ENCODE results near the gene PRG2.
A peak's percentile ranks its signal among the peaks of the same experiment; 100 is the strongest.
"Not testable (repeated sequence)": the region's sequence is repeated elsewhere in the genome, so short reads cannot be mapped to it uniquely, and the experiment has no call there.

PRG2 gene

DNA sequence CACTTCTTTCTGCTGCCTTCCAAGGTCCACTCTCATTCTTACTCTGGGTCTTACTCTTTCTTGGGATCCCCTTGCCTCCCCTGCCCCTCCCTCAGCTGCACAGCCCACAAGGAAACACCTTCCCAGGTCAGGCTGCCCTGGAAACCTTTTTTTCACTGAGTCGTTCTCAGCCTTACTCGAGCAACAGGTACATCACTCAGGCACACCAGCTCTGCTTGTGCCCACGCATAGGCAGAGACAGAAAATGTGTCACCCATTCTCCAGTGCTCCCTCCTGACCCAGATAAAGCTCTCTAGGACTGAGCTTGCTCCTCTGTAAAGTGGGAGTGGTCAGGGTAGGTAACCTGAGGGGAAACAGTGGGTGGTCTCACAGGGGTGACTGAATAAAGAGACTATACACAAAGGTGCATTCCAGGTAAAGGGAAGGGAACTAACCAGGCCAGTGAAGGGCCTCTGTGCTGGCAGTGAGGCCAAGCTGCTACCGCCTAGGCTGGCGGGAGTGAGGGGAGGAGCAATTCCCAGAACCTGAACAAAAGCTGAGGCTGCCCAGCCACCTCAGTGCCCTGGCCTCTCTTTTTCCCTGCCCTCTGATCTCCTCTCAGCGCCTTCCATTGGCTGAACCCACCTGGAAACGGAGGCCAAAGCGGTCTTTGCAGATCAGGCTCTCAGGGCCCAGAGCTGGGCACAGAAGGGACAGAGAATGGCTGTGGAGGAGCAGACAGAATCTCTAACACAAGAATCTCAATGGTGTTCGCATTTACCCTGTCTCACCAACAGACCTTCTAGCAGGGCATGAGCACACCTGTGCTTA, 25.4 kb downstream of the PRG2 start:
- DNase-seq = no peak

DNA sequence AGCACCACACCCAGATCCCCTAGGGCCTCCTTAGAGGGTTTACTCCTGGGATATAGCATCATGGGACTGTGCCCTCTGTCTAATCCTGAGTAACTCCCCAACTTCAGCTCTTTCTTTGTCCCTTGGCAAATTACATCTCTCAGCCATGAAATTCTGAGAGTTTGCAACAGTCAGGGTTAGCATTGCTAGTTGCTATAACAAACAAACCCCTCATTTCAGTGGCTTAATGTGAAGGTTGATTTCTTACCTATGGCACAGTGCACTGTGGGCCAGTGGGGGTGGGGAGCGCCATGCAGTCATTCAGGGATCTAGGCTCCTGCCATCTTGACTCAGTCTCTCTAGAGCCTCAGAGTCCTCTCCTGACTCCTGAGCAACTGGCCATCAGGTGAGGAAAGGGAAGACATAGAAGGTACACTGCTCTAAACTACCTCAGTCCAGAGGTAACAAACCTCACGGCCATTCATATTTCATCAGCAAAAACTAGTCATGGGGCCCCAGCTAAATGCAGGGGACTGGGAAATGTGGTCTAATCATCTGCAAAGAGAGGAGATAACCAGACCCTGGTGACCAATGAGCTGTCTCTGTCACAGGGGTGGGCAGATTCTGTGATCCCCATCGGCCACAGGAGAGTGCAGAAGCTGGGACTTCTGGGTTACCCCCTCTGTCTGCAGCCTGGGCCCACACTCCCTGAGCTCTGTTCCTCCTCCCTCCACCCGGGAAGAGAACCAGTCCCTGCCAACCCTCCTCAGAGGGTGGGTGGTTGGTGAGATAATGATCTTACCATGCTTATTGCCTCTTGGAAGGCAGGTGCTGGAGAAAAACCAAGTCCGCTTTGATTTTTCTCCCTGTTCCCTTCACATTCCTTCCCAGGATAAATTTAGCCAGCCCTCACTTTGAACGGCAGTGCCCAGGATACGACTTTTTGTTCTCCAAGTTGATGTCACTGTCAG, 27.0 kb downstream of the PRG2 start:
- DNase-seq = no peak

DNA sequence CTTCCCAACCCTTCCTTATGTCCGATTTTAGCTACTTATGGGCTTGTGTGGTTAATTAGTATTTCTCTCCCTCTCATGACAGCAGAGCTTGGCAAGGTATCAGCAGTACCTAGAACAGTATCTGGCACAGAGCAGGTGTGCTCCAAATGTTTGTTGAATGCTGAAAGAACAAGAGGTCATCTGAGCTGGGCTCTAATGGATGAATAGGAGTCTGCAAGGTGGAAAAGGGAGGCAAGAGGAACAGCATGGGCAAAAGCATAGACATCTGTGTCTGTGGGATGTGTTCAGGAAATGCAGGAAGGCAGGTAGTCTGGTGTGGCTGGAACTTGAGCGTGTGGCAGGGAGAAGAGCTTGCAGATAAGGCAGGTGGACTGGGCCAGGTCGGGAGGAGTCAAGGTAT, 28.5 kb downstream of the PRG2 start:
- DNase-seq = no peak

DNA sequence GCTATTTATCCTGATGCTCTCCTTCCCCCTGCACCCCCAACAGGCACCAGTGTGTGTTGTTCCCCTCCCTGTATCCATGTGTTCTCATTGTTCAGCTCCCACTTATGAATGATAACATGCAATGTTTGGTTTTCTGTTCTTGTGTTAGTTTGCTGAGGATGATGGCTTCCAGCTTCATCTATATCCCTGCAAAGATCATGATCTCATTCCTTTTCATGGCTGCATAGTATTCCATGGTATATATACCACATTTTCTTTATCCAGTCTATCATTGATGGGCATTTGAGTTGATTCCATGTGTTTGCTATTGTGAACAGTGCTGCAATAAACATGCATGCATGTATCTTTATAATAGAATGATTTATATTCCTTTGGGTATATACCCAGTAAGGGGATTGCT, 29.0 kb downstream of the PRG2 start:
- not testable (repeated sequence) for DNase-seq

DNA sequence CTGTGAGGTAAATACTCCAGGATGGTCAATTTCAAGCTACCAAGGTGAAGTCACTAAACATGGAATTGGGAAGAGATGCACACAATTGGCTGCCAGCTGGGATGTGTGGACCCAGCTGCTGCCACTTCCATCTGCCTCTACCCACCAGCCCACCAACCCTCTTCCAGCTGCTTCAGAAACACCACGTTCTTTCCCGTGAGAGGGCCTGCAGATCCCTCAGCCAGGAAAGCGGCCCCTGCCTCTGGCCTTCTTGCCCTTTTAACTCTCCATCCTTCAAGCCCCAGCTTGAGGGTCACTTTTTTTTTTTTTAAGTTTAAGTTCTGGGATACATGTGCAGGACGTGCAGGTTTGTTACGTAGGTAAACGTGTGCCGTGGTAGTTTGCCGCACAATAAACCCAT, 29.5 kb downstream of the PRG2 start:
- no peak for DNase-seq

DNA sequence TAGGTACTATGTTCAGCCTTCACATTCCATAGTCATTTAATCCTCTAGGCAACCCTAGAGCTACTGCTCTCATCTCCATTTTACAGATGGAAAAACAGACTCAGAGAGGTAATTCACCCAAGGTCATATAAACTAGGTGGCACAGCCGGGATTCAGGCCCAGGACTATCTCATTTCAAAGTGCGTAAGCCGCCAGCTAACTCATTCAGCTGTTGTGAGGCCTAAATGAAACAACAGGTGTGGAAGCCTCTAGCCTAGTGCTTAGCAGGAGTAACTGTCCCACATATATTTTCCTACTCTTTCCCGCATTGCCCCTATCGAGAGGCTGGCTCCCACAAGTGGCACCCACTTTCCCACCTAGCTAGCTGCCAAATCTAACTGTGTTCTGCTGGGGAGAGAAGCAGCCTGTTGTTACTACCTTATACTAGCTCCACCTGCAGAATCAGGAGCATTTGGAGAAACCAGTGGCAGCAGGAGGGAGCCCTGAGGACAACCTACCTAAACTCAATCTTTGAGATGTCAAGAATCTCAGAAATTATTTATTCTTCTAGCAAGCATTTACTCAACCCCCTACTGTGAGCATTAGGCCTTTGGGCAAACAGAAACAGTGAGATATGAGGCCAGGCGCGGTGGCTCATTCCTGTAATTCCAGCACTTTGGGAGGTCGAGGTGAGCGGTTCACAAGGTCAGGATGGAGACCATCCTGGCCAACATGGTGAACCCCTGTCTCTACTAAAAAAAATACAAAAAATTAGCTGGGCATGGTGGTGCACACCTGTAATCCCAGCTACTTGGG, 30.4 kb downstream of the PRG2 start:
- no peak for DNase-seq

DNA sequence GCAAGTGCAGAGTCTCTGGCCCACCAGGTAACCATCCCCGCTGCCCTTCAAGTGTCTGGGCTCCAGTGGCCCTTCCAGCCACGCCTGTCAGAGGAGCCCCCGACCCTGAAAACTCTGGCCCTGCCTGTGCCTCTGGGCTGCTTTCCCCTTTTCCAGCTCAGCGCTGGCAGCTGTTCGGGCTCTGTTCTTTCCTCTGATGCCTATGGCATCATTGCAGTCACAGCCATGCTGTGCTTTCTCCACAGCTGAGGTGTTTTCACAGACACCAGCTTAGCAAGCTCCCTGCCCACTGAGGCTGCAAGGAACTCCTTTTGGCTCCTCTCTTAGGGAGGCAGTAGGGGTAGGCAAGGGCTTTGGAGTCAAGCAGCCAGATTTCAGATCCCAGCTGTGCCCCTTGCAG, 31.1 kb downstream of the PRG2 start:
- DNase-seq = no peak

DNA sequence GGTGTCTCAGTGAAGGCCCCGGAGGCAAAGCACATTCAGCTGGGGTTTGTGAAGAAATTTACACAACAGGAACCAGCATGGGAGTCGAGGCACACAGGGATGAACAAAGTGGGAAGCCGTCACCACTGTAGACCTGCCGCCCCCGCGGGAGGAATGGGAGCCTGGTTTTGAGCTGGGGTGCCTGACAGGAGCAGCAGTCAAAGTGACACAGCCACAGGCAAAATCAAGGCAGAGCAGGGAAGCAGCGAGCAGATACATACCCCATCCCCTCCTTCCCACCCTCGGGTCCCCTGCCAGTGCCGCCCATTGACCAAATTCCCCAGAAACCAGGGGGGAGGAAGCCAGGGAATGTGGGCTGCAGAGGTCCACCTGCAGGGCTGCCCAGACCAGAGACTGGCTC, 31.5 kb downstream of the PRG2 start:
- no peak for DNase-seq

DNA sequence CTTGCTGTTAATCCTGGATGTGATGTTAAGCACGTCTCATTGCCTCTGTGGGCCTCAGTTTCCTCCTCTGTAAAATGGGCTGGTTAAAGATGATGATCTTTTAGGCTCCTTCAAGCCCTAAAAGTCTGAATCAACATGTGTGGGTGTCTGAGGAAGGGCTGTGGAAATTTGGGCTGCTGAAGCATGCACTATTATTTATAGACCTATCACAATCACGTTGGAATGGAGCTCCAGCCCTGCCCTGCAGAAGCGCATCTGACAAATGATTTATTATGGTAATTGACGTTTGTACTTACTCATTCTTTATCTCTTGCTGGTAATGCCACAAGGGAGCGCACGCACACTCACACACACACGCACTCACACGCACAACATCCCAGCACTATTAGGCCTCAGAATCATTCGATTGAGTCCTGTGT, 31.9 kb downstream of the PRG2 start:
- DNase-seq = no peak

DNA sequence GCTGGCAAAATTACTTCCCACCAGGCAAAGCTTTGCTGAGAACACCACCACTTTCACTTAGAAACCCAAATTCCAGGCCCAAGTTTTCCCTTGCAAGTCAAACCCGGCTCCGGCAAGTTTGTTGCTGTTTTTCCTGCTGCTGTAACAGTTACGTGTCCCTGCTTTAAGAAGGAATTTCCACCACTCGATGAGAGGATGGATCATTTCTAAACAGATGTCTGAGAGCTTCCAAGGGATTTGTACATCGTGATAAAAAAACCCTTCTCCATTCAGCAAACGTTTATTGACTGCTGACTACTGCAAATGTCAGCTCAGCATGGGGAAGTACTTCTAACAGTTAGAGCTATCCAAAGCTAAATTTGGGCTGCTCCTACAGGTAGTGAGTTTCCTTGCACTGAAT, 32.6 kb downstream of the PRG2 start:
- DNase-seq = no peak

DNA sequence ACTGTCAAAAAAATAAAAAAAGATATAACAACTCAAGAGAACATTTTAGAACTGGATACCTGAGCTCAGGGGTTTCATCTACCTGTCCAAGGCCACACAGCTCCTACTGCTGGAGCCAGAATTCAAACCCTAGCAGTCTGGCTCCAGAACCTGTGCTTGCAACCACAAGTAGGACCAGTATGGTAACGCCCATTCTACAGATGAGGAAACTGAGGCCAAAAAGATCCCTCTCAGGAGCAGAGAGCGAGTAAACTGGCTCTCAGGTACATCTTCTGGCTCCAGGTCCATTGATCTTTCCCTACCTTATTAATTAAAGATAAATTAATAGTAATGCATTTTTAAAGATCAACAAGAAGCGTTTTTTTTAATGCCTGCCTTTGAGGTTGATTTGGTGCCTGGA, 33.1 kb downstream of the PRG2 start:
- DNase-seq = no peak

DNA sequence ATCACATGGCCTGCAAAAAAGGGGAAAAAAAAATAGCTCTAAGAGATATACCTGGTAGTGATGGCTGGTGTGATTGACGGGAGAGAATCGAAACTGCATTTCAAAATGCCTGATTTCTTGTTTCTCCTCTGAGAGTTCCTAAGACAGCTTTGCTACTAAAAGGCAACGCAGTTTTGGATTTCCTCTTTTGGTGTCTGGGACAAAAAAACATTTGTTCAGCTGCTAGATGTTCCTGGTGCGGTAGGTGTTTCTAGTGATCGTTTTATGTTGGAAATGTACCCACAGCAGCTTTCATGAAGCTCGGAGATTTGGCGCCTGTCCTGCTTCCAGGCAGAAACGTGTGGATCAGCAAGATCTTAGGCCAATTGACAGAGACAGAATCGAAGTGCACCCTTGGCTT, 34.2 kb downstream of the PRG2 start:
- no peak for DNase-seq

DNA sequence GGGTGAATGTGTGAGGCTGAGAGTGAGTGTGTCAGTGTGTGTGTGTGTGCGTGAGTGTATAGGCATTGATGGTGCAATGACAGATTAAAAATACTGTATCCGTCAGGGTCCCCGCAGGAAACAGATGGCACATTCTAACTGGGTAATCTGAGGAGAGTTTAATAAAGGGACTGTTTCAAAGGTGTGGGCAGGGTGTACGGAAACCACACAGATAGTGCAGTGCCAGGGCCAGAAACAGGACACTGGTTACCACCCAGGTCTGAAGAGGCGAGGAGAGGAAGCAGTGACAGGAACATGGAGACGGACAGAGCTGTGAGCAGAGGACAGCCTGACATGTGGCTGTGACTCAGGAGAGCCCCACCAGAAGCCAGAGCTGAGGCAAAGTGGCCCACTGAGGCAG, 35.8 kb downstream of the PRG2 start:
- no peak for DNase-seq

DNA sequence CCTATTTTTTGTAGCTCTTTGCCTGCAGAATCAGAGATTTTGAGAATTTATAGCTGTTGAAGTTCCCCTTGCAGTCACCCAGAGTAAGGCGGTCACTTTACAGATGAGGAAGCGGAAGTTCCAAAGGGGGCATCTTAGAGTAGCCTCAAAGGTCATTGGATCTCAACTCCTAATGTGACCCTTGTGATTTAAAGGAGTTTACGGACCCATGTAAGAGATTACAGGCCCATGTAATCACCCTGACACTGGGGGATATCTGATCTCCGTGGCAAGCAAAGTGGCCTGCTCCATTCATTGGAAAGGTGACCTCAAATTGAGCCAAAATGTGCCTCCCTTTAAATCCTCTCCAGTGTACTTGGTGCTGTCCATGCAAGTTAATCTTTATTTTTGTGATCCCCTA, 36.6 kb downstream of the PRG2 start:
- no peak for DNase-seq

DNA sequence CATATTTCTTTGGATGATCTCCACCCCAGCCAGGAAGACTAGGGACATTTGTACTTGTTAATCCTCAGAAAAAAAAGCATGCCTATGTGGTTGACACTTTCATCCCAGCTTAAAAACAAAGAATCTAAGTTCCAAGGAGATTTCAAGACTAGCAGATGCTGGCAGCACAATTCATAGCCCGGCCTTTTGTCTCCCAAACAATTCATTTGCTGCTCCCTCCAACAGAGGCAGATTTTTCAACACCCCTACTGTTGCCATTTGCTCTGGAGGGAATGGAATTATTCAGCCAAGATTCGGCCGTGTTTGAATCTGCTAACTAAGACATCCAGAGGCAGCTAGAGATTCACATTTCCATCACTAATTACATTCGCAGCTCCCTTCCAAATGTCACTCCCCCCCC, 37.0 kb downstream of the PRG2 start:
- DNase-seq = no peak

DNA sequence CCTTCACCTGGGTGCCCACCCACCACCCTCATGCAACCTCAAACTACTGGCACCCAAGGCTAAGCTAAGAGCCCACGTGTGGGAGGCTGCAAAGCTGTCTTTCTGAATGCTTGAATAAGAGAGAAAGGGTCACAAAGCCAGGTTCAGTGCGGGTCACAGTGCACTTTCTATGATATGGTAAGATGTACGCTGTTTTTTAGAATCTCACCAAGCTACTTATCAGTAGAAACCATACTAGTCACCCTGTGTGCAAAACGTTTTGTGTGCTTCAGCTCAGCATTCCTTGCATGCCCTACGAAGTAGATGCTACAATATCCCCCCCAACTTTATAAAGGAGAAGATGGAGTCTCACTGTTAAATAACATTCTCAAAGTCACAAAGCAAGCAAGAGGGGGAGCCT, 37.4 kb downstream of the PRG2 start:
- DNase-seq = no peak

DNA sequence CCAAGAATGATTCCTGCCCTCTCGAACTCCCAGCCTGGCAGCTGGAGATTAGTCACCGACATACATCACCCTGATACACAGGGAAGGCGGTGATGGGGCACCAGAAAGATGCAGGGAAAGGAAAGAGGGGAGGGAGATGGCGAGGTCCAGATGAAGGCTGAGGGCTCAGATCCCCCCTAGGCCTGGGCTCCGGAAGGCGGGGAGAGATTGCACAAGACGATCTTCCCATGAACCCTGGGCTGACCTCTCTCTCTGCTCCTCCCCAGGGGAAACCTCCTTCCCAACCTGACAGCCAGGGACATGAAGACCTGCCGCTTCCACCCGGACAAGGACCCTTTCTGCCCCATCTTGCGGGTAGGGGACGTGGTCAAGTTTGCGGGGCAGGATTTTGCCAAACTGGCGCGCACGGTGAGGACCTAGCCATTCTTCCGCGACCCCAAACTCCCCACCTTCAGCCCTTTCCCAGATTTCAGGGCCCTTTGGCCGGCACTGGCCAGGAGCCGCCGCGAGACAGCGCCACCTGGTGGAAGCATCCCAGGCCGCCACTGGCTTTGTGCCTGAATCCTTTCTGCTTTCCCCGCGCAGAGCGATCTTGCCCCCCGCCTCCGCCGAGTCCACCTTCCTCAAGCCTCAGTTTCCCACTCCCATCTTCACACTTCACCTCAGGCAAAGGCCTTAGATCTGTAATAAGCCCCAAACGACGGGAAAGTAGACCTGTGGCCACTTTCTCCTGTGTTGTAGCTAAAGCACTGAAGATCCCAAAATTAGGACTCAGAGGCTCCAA, 40.8 kb downstream of the PRG2 start:
- DNase-seq = no peak

DNA sequence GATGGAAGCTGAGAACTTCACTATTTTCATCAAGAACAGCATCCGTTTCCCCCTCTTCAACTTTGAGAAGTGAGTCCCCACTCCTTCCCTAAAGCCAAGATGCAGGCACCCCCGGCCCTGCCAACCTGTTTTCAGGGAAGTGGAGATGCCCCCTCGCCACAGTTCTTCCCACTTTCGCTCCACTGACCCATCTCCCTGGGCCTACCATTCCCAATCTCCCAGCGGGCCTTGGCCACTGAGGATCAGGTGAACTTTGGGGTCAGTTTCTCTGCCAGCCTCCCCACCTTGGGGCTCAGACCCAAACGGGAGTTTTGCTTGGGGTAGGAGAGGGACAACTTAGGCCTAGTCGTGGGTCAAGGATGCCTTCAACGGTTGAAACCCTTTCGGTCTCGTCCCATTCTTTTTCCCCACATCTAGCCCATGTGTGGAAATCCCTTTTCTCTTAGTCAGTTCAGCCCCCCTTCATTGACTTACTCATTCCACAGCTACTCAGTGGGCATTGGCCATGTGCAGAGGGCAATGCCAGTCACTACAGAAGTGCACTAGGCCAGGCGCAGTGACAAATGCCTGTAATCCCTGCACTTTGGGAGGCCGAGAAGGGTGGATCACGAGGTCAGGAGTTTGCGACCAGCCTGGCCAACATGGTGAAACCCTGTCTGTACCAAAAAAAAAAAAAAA, 41.7 kb downstream of the PRG2 start:
- no peak for DNase-seq

DNA sequence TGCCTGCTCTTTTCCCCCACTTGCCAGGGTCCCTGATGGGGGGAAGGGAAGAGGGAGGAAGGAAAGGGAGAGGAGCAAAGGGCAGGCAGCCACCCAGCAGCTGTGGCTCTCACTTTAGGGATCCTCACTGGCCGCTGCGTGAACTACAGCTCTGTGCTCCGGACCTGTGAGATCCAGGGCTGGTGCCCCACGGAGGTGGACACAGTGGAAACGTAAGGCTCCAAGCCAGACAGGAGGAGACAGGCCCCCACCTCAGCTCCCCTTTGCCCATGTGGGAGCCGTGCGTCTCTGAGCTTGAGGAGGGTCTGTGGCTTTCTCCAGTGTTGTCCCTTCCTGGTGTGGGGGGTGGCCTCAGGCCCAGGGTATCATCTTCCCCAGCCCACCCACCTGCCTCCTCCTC, 42.4 kb downstream of the PRG2 start:
- DNase-seq = no peak

DNA sequence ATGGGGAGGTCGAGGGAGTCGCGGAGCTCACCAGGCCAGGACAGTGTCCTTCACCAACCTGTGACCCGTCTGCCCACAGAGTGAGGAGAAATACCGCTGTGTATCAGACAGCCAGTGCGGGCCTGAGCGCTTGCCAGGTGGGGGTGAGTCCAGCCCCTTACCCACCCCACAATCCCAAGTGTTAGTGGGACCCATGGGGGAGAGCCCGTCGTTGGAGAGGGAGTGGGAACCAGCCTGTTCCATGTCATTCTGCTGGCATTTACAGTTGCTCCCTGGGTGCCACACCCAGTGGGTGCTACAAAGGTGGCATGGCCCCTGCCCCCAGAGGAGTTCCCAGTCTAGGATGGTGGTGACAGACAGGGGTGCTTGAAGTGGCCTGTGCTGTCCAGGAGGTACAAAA, 43.1 kb downstream of the PRG2 start:
- no peak for DNase-seq

DNA sequence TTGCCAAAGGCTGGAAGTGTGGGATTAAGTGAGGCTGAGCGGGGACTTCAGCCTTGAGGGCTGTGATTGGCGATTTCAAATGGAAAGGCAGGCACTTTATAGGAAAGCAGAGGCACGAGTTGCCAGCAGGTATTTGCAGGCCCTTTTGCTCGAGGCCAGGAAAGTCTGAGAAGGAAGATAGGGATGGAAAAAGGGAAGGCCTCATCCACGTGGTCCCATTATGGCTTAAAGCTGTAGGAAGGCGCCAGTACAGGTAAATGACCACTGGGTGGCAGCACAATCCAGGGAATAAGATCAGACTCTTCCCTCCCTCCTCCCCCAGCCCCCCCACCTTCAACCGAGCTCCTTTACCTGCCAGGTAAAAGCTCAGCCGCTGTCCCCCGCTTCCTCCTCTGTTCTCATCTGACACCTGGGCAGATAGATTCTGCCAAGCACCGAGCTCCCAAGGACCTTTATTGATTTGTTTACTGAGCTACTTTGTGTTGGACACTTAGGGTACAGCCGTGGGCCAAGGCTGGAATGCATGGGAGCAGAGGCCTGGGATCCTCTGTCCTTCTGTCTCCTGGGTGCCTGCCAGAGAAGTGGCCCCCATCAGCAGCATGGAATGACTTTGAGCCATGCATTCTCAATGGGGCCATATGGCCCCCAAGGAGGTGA, 44.8 kb downstream of the PRG2 start:
- peak; percentile 76 for DNase-seq

Data from NCI-H2171 (cell line).